Measurements from ENCODE around the gene ANO4.

GRCh38 chr12:100790552-100790951 lies 4.0 kb upstream of the ANO4 start:
- TF ChIP-seq CTCF (IDR thresholded peaks at IDR 0.05): no peak
- no peak for TF ChIP-seq POLR2A (IDR thresholded peaks at IDR 0.05)

Data from lower leg skin (tissue), 3 donors.